SK-N-MC (cell line): ENCODE results near the gene FAM180A.

ENCODE experiments used
- DNase-seq: peaks from one replicate; pipeline ENCODE4 v3.0.0-alpha.2; 2011; ENCODE audit warnings: low read depth, low spot score
- H3K27ac ChIP-seq: fragments of 200-600 bp; sonication (generic); 2 replicates; pipeline ENCODE4 v1.5.1; 2016; ENCODE audit warnings: mixed run types
- H3K36me3 ChIP-seq: fragments of 200-600 bp; sonication (generic); 2 replicates; pipeline ENCODE4 v1.6.1; 2017; ENCODE audit warnings: antibody characterized with exemption, low read length, mixed read lengths; ENCODE audit not compliant: insufficient read depth
- H3K4me3 ChIP-seq: fragments of 200-600 bp; sonication (generic); 2 replicates; pipeline ENCODE4 v1.5.1; 2016
- H3K9ac ChIP-seq: fragments of 200-600 bp; sonication (generic); 2 replicates; pipeline ENCODE4 v1.8.0; 2017; ENCODE audit warnings: mixed run types, mixed read lengths; ENCODE audit not compliant: insufficient read length
- H3K9me3 ChIP-seq: fragments of 200-600 bp; sonication (generic); 2 replicates; pipeline ENCODE4 v1.6.1; 2017; ENCODE audit warnings: low read depth, mild to moderate bottlenecking, antibody characterized with exemption, low read length, moderate library complexity, mixed read lengths
- EZH2 ChIP-seq: fragments of 200-600 bp; sonication (generic); IDR thresholded peaks from one replicate; pipeline ENCODE4 v1.6.1; 2017; ENCODE audit warnings: antibody characterized with exemption
- FOXP2 ChIP-seq: optimal IDR thresholded peaks from 2 replicates; pipeline ENCODE3; 2011; ENCODE audit warnings: mild to moderate bottlenecking, moderate library complexity; ENCODE audit not compliant: insufficient read depth; ENCODE audit errors: extremely low read length, control extremely low read depth
- POLR2AphosphoS5 ChIP-seq: IDR thresholded peaks from 2 replicates; pipeline ENCODE4 v1.6.1; 2012; ENCODE audit warnings: mild to moderate bottlenecking, low read depth, low read length, borderline replicate concordance

FAM180A gene

DNA sequence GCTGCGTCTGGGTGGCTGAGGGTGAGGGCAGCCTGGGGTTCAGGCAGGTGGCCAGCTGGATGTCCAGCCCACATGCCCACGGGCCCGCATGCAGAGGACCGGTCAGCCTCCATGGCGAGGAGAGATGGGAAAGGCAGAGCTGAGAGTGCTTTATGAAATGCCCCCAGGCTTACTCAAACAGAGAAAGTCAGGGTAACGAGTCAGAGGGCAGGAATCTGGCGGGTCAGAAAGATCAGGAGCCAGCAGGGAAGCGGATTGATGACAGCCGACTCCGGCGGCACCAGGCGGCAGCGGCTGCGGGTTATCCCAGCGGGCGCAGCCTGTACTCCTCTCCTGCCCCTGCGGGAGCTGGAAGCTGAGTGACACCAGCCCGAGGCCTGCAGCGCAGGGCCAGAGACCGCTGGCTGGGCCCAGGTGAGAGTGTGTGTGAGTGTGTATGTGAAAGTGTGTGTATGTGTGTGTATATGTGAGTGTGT is 34.0 kb downstream of the FAM180A start:
- no peak overlapping the region for H3K9ac ChIP-seq
- H3K4me3 ChIP-seq = no peak overlapping the region
- H3K9me3 ChIP-seq = no peaks in the 10 kb centered on the region
- TF ChIP-seq FOXP2 (no peak), POLR2AphosphoS5 (no peak), EZH2 (no peak)
- no peak for DNase-seq
- no peak overlapping the region for H3K27ac ChIP-seq
- H3K36me3 ChIP-seq = no peaks in the 10 kb centered on the region

DNA sequence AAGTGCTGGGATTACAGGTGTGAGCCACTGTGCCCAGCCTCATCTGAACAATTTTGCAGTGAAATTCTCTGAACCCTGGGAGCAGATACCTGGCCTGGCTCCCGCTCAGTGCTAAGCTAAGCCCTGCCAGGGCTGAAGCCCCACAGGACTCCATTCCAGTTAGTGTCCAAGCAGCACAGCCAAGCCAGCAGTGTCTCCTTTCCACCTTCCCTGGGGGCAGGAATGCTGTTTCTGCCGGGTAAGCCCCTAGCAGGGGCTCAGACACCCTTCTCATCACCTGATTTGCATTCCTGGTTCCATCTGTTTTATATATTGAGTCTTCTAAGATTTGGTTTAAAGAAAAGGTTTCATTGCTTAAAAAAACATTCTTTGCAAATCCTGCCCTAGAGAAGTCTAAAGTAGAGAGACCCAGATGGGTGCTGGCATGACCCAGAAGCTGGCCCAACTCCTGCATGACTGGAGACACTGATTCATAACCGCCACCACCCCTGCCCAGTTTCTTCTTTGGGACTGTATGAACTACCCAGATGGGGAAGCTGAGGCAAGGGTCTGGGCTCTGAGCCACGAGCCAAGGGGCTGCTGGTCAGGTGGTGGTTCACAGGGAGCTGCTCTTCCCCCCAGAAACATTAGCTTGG is 34.7 kb downstream of the FAM180A start:
- no peak overlapping the region for H3K9ac ChIP-seq
- no peaks in the 10 kb centered on the region for H3K9me3 ChIP-seq

DNA sequence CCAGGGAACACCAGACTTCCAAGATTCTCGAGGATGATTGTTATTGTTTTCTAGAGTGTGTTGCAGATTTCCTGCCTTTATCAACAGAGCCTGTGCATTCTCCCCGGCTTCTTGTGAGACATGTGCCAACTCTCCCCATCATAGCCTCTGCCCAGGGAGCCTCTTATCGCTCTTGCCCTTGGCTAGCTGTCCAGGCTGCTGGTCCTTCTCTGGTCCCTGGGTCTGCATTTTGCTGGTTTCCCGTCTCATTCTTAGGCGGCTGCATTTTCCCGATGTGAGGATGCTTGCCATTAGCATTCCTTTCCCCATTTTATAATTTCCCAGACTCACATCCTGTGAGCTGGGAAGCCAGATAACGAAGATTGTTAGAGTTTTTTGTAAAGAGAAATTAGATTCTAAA is 35.8 kb downstream of the FAM180A start:
- DNase-seq = no peak
- Histone ChIP-seq H3K36me3 (no peaks in the 10 kb centered on the region), H3K9ac (no peak overlapping the region), H3K9me3 (no peaks in the 10 kb centered on the region), H3K27ac (no peak overlapping the region), H3K4me3 (no peak overlapping the region)
- TF ChIP-seq FOXP2 = no peak
- TF ChIP-seq POLR2AphosphoS5 = no peak
- no peak for TF ChIP-seq EZH2

More for the DNA sequence above, 34.7 kb downstream of the FAM180A start:
- H3K27ac ChIP-seq = no peak overlapping the region
- no peak for DNase-seq
- H3K4me3 ChIP-seq = no peak overlapping the region
- no peaks in the 10 kb centered on the region for H3K36me3 ChIP-seq
- no peak for TF ChIP-seq EZH2

DNA sequence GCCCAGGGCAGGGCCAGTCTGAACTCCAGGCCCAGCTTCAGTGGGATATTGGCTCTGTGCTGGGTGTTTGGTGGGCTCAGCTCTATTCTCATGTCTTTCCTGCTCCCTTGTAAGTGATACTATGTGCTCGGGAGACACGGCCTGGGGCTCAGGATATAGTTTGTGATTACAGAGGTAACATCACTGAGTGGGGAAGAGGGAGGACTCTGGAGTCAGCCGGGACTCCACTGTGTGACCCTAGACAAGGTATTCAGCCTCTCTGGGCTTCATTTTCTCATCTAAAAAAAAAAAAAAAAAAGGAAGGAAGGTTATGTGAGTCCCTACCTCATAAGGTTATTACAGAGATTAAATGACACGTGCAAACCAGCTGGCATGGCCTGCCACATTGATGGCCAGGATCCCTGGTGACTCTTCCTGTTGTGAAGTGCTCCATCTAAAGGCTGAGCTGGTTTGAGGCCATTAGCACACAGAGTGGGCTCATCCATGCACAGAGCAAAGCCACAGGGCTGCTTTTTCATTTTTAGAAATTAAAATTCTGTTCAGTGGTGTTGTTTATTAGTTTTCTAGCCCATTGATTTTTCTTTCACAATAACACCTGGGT is 36.3 kb downstream of the FAM180A start:
- no peak overlapping the region for H3K4me3 ChIP-seq
- H3K9me3 ChIP-seq = no peaks in the 10 kb centered on the region
- H3K27ac ChIP-seq = no peak overlapping the region
- no peak for DNase-seq
- H3K36me3 ChIP-seq = no peaks in the 10 kb centered on the region
- no peak overlapping the region for H3K9ac ChIP-seq
- TF ChIP-seq EZH2 (no peak), FOXP2 (no peak), POLR2AphosphoS5 (no peak)

DNA sequence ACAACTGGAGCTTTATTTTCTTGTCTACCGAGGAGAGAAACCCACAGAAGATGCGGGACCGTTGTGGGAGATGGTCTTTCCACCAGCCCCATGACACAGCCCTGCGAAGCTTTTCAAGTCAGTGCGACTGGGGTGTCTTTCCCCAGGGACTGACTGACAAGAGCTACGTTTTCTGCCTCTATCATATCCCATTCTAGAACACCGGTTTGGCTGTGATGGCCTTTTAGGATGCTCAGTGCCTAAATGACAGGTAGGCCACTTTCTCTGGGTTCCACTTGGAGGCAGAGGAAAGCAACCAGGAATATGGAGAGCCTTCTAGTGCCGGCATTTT is 37.5 kb downstream of the FAM180A start:
- no peaks in the 10 kb centered on the region for H3K9me3 ChIP-seq
- no peak for TF ChIP-seq FOXP2
- no peak for TF ChIP-seq POLR2AphosphoS5
- TF ChIP-seq EZH2 = no peak
- no peak overlapping the region for H3K9ac ChIP-seq
- H3K36me3 ChIP-seq = no peaks in the 10 kb centered on the region
- no peak overlapping the region for H3K4me3 ChIP-seq
- no peak for DNase-seq
- no peak overlapping the region for H3K27ac ChIP-seq

DNA sequence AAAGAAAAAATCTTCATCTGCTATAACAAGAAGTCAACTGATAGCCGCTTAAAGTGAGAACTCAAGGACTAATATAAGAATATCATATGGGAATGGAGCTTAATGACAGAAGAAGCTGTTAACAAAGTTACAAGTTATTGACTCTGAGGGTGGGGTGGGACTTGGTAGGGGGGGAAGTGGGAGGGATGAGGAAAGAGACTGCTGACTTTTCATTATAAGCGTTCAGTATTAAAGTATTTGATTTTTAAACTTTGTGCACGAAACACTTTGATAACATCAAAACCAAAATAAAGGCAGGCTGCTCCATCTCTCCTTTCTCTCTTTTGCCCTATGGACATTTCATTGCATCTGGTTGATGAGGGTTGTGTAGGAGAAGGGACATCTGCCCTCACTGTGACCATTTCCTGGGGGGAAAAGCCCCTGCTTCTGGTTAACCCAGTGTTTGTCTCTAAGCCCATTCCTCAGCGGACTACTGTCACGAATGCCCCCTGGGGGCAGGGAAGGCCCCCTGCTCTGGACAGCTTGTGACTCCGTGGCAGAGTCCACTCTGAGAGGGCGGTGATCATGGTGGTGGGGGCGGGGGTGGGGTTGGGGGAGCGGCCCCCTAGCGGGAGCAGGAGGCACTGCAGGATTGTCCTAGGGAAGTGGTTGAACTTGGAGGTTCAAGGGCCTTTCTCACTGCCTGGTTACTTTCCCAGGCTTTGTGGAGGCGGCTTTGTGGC is 38.0 kb downstream of the FAM180A start:
- Histone ChIP-seq H3K27ac (no peak overlapping the region), H3K9me3 (no peaks in the 10 kb centered on the region), H3K36me3 (no peaks in the 10 kb centered on the region), H3K9ac (no peak overlapping the region), H3K4me3 (no peak overlapping the region)
- no peak for DNase-seq
- TF ChIP-seq POLR2AphosphoS5 = no peak
- no peak for TF ChIP-seq EZH2
- TF ChIP-seq FOXP2 = no peak

DNA sequence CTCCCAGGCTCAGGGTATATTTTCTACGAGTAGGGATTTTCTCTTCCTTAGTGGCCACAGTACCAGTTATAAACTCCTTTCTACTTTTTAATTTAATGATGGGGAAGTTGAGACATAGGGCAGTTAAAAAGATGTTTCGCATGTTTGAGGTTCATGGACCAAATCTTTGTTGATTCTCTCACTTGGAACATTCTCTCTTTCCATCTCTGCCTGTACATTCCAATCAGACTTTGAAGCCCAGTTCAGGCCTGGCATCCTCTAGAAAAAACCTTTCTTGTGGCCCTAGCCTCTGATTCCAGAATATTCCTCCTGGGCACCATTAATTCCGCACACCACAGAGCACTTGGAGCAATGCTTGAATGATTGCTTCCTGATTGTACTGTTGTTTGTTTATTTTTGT is 39.1 kb downstream of the FAM180A start:
- Histone ChIP-seq H3K9ac (no peak overlapping the region), H3K36me3 (no peaks in the 10 kb centered on the region), H3K4me3 (no peak overlapping the region), H3K27ac (no peak overlapping the region), H3K9me3 (no peaks in the 10 kb centered on the region)
- DNase-seq = no peak
- no peak for TF ChIP-seq POLR2AphosphoS5
- TF ChIP-seq FOXP2 = no peak
- TF ChIP-seq EZH2 = no peak

DNA sequence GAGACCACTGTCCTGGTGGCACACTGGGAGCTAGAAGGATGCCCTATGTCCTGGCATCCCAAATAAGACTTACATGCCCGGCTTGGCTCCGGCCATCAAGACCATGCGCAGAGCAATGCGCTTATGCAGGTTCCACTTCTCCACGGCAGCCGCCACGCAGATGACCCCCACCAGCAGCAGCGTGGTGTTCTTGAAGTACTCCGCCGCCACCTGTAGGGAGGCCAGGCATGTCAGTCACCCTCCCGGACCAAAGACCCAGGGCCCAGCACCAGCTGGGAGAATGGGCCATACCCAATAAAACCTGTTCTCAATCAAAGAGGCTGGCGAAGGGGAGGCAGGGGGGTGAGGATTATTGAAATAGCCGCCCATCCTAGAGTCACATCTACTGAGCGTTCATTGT is 40.6 kb downstream of the FAM180A start:
- H3K9ac ChIP-seq = no peak overlapping the region
- H3K9me3 ChIP-seq = no peaks in the 10 kb centered on the region
- no peak overlapping the region for H3K4me3 ChIP-seq
- TF ChIP-seq EZH2 (no peak), FOXP2 (no peak), POLR2AphosphoS5 (no peak)
- no peak for DNase-seq
- no peaks in the 10 kb centered on the region for H3K36me3 ChIP-seq
- H3K27ac ChIP-seq = no peak overlapping the region

DNA sequence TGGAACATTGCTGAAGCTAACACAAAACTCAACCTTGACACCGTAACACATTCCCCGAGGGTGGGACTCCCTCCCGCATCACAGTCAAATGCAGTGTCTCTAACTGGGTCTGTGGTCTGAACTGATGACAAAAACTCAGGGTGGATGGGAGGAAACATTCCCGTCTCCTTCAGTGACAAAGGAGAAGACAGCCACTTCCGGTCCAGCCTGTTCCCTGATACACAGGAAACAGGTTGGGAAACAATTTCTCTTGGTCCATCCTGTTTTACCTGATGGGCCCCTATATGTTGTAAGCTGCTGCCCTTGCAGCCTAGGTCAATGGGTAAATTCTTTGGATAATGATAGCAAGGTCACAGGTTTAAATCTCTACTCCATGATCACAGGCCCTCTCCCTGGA is 41.0 kb downstream of the FAM180A start:
- Histone ChIP-seq H3K27ac (no peak overlapping the region), H3K9ac (no peak overlapping the region), H3K36me3 (no peaks in the 10 kb centered on the region), H3K4me3 (no peak overlapping the region), H3K9me3 (no peaks in the 10 kb centered on the region)
- no peak for DNase-seq
- TF ChIP-seq EZH2 = no peak
- no peak for TF ChIP-seq POLR2AphosphoS5
- no peak for TF ChIP-seq FOXP2
